GM18870 (cell line): ENCODE data around the gene CAPN14.

ENCODE experiments used
- ATAC-seq: cut with Tn5 transposase; IDR thresholded peaks from one replicate; pipeline ENCODE4 v1.9.1; 2021; ENCODE audit warnings: moderate library complexity; ENCODE audit not compliant: unreplicated experiment

The CAPN14 gene

GRCh38 chr2:31147645-31148044 lies 69.7 kb downstream of the CAPN14 start:
- no peak for ATAC-seq

DNA sequence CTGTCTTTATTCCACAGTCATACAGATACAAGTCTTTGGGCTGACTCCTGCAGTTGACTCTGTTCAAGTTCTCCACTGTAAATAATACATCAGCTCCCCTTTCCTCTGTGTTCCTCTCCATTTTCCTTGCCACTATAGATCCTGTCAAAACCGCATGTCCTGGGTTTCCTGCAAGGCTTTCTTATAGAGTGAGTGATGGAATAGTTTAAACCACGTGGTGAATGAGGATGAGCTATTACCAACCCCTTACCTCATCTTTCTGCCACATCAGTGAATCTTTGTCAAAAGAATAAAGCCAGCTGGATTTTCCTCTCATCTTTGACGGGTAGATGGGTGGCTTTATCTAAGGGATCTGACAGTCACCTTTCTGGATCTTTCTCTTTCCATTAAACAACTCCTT lies 75.2 kb downstream of the CAPN14 start:
- no peak for ATAC-seq

DNA sequence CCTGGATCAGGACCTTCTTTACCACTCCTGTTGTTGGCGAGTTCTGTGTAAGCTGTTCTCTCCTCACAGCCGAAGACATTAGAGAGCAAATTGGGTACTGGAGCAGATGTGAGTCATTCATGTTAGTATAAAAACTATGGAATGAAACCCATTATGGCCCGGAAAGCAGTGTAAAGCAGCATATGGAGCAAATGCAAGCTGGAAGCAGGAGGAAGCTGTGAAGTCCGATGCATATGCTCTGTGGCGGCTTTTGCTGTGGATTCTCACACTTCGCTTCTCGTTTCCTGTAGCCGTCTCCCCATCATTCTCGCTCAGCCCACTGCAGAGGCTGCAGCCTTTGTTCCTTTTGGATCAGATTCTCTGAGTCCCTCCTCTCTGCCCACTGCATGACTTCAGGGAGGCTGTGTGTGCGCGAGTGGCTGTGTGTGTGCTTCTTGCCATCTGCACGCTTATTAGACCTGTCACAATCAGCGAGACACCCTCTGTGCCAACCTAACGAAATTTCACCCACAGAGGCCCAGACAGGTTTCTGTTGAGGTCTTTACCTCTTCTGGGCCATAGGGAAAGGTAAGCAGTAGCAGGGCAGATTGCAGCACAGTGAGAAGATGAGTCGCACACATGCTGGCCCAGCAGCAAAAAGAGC lies 75.8 kb downstream of the CAPN14 start:
- no peak for ATAC-seq

DNA sequence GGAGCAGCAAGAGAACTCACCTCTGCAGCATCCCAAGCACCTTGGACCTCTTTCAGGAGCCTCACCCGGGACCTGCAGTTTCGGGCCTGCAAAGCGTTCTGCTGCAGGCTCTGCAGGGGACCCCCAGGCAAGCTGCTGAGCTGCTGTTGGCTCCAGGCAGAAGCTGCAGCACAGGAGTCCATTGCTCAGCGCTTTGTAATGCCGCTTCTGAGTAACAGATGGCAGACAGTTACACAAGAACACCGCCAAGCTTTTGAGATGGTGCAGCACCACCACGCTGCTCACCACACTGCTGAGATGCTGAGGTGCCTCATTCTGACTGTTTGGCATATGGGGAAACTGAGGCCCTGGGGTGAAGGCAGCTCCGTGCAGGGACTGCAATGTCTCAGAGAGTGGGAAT lies 77.2 kb downstream of the CAPN14 start:
- no peak for ATAC-seq

DNA sequence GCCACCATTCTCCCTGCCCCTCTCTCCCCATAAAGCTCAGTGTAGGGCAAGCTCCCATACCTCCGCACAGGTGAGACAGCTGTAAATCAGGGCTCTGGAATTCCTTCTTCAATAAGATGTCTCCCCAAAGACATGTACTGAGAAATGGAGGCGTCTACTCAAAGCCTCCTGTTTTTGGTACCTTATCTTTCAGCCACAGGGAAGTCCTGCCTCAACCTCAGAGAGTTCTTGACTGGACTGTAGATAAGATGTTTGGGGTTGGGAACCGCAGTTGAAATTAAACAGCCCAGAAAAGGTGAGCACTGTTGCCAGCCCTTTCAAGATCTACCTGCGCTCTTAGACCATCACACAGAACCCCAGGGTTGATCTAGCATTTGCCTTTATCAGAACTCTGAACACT lies 77.6 kb downstream of the CAPN14 start:
- no peak for ATAC-seq

- ATAC-seq = no peak
These were observed 79.0 kb downstream of the CAPN14 start, which contains the start of gene GALNT14 for GRCh38 chr2:31138037-31138962. Gene GALNT14 (minus strand): TSS chr2:31138440. CDS start chr2:31138086, 354 bp downstream.

GRCh38 chr2:31137211-31138036 lies 79.9 kb downstream of the CAPN14 start:
- ATAC-seq = no peak

GRCh38 chr2:31136732-31137131 lies 80.6 kb downstream of the CAPN14 start:
- ATAC-seq = no peak

GRCh38 chr2:31136000-31136399 lies 81.3 kb downstream of the CAPN14 start:
- no peak for ATAC-seq

- ATAC-seq = no peak
These were observed 82.8 kb downstream of the CAPN14 start for GRCh38 chr2:31134480-31134879.

GRCh38 chr2:31132786-31133185 lies 84.5 kb downstream of the CAPN14 start:
- no peak for ATAC-seq

- no peak for ATAC-seq
These were observed 85.4 kb downstream of the CAPN14 start for GRCh38 chr2:31131871-31132270.

GRCh38 chr2:31129375-31130171 lies 87.7 kb downstream of the CAPN14 start:
- no peak for ATAC-seq

DNA sequence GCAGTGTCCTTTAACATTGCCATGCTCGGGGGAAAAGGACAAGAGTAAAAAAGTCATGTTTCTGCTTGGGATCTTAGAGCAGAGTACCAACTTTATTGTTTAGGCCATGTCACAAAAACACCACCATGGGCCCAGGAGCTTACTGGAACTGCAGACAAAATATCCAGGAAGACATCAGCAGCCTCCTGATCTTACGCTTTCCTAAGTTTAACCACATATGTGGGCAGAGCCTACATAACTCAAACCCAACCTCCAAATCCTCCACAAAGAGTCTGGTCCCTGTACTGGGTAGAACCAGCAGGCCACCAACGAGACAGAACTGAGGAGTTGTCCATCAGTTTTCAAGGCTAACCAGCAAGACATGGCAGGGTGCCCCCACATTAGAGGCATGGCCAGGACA lies 89.4 kb downstream of the CAPN14 start:
- ATAC-seq = no peak

- ATAC-seq = no peak
These were observed 91.2 kb downstream of the CAPN14 start for GRCh38 chr2:31125918-31126695.

GRCh38 chr2:31124904-31125303 lies 92.4 kb downstream of the CAPN14 start:
- ATAC-seq = no peak
